HEK293 (cell line): ENCODE data around the gene SPACA4.

Experiments used
- ZNF623 ChIP-seq: fragments of 450-650 bp; formaldehyde crosslinking; IDR thresholded peaks from 2 replicates; pipeline ENCODE4 v1.5.1; 2016; ENCODE audit warnings: missing biosample characterization, missing genetic modification characterization
- ZNF785 ChIP-seq: fragments of 450-650 bp; formaldehyde crosslinking; IDR thresholded peaks from 2 replicates; pipeline ENCODE4 v1.5.1; 2016; ENCODE audit warnings: missing biosample characterization, missing genetic modification characterization
- TF ChIP-seq, protein P1 (sequence below): IDR thresholded peaks from 2 replicates; pipeline ENCODE4 v1.6.1; 2011; ENCODE audit warnings: mild to moderate bottlenecking, low read depth, low read length, borderline replicate concordance

- TF ChIP-seq ZNF785 = no peak
- no peak for TF ChIP-seq ZNF623 (tag by site-specific recombination)
- TF ChIP-seq, protein P1, sequence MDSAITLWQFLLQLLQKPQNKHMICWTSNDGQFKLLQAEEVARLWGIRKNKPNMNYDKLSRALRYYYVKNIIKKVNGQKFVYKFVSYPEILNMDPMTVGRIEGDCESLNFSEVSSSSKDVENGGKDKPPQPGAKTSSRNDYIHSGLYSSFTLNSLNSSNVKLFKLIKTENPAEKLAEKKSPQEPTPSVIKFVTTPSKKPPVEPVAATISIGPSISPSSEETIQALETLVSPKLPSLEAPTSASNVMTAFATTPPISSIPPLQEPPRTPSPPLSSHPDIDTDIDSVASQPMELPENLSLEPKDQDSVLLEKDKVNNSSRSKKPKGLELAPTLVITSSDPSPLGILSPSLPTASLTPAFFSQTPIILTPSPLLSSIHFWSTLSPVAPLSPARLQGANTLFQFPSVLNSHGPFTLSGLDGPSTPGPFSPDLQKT = no peak
These were observed 3.5 kb upstream of the SPACA4 start for GRCh38 chr19:48603001-48603400.
